GM12878 (cell line): ENCODE data around the gene PGAM1. TPM values are rescaled to one million over a fixed set of nuclear protein-coding genes. Genes with fewer than 3 reads are reported as not detected.

Source experiments
- ATAC-seq: fragments of 200-7000 bp; cut with Tn5 transposase; 3 replicates; pipeline ENCODE4 v1.9.1; 2020; ENCODE audit warnings: mild to moderate bottlenecking, moderate library complexity
- BruUV-seq: library from RNA; stranded (reverse); fragments of 400-500 nt; replicated peaks from 2 replicates; lab custom pipeline; 2021; lab: Mats Ljungman, UMichigan
- CTCF ChIA-PET: fragments of 300-600 bp; sonication (Branson Sonifier 250); formaldehyde crosslinking; extraction: SDS; loops from one replicate; lab custom pipeline; 2021; ENCODE audit warnings: inconsistent platforms; lab: Yijun Ruan, JAX
- POLR2A ChIA-PET: fragments of 350-600 bp; formaldehyde crosslinking; extraction: SDS; loops from one replicate; lab custom pipeline; 2021; ENCODE audit warnings: inconsistent platforms; lab: Charles Lee
- RAD21 ChIA-PET: fragments of 300-600 bp; sonication (Branson Sonifier 250); formaldehyde crosslinking; loops from one replicate; lab custom pipeline; 2023; ENCODE audit warnings: antibody characterized with exemption; ENCODE audit not compliant: unreplicated experiment; lab: Charles Lee
- SMC1A ChIA-PET: fragments of 300-600 bp; sonication (Branson Sonifier 250); formaldehyde crosslinking; loops from one replicate; lab custom pipeline; 2023; ENCODE audit not compliant: unreplicated experiment, uncharacterized antibody; lab: Charles Lee
- DNase-seq: peaks from one replicate; pipeline ENCODE4 v3.0.0-alpha.2; 2011; ENCODE audit warnings: low read depth, low spot score
- FAIRE-seq: peaks from 3 replicates; lab custom pipeline; 2011; peaks lifted over from hg19 to GRCh38; lab: Jason Lieb, UNC
- H2AFZ ChIP-seq: 2 replicates; pipeline ENCODE4 v1.6.0; 2011; ENCODE audit warnings: low read depth, low read length, control low read depth; ENCODE audit not compliant: control insufficient read depth
- H3K27ac ChIP-seq: 2 replicates; pipeline ENCODE4 v1.5.1; 2011; ENCODE audit warnings: control low read depth; ENCODE audit not compliant: control insufficient read depth, insufficient read depth
- H3K27me3 ChIP-seq, 2 experiments: replicated peaks in 1 of 2; 2 replicates each; pipeline versions ENCODE4 v1.6.0 to v1.6.1; 2011; ENCODE audit warnings: low read length in 1 of 2; ENCODE audit not compliant: control insufficient read depth in 2 of 2, insufficient read depth in 2 of 2
- H3K36me3 ChIP-seq, 2 experiments: 2 replicates each; pipeline ENCODE4 v1.5.1; 2011; ENCODE audit warnings: low read length in 1 of 2; ENCODE audit not compliant: control insufficient read depth in 2 of 2, insufficient read depth in 2 of 2
- H3K4me1 ChIP-seq: 2 replicates; pipeline ENCODE4 v1.6.1; 2011; ENCODE audit warnings: mild to moderate bottlenecking, low read length, moderate library complexity, mixed read lengths; ENCODE audit not compliant: control insufficient read depth, insufficient read depth
- H3K4me2 ChIP-seq: 2 replicates; pipeline ENCODE4 v1.6.0; 2011; ENCODE audit warnings: control low read depth; ENCODE audit not compliant: control insufficient read depth, insufficient read depth
- H3K4me3 ChIP-seq: fragments of 200-600 bp; sonication (generic); 2 replicates; pipeline ENCODE4 v1.5.1; 2016
- H3K79me2 ChIP-seq: 2 replicates; pipeline ENCODE4 v1.6.0; 2011; ENCODE audit warnings: low read length; ENCODE audit not compliant: control insufficient read depth, insufficient read depth
- H3K9ac ChIP-seq: 2 replicates; pipeline ENCODE4 v1.8.0; 2011; ENCODE audit warnings: low read length, control low read depth, mixed read lengths; ENCODE audit not compliant: control insufficient read depth, insufficient read depth
- H3K9me3 ChIP-seq: replicated peaks from 3 replicates; pipeline ENCODE4 v1.5.1; 2011; ENCODE audit warnings: mild to moderate bottlenecking, low read length; ENCODE audit not compliant: control insufficient read depth, insufficient read depth
- H4K20me1 ChIP-seq: 2 replicates; pipeline ENCODE4 v1.6.0; 2011; ENCODE audit not compliant: control insufficient read depth, insufficient read depth
- HCFC1 ChIP-seq: fragments of 150-350 bp; IDR thresholded peaks from 2 replicates; pipeline ENCODE4 v1.6.1; 2014; ENCODE audit warnings: low read length
- SIN3A ChIP-seq: IDR thresholded peaks from 2 replicates; pipeline ENCODE4 v1.6.1; 2012; ENCODE audit warnings: low read depth, low read length, improper control_type of control experiment
- SUZ12 ChIP-seq: fragments of 200-600 bp; sonication (generic); IDR thresholded peaks from one replicate; pipeline ENCODE4 v1.6.1; 2018; ENCODE audit warnings: antibody characterized with exemption, mild to moderate bottlenecking; ENCODE audit not compliant: unreplicated experiment
- WGBS: methylation state at CpG from one replicate; pipeline ENCODE4 v1.1.6; 2016; ENCODE audit warnings: low lambda C conversion rate; ENCODE audit not compliant: insufficient replicate concordance, insufficient coverage; ENCODE audit errors: missing lambda C conversion rate; 5-methylcytosine and 5-hydroxymethylcytosine counted together
- in situ Hi-C: fragments of 300-500 bp; cut with MboI; formaldehyde crosslinking; loops from 9 replicates; pipeline ENCODE4 v1.14.3; 2018; ENCODE audit warnings: mixed read lengths
- intact Hi-C: fragments of 100-400 bp; cut with micrococcal nuclease; formaldehyde crosslinking; loops from one replicate; pipeline ENCODE4 v1.14.2; 2022; ENCODE audit not compliant: unreplicated experiment
- polyA plus RNA-seq, 11 experiments: library from polyadenylated mRNA; depleted of rRNA in 4 of 11; unstranded in 6 of 11; stranded (reverse) in 5 of 11; fragments of >200 nt; fragmentation: Nextera tagmentation in 4 of 11; fragmentation: Illumina TruSeq in 1 of 11; extraction: Ambion mirVana in 4 of 11; extraction: Trizol in 1 of 11; gene quantifications; 1 replicate in 1 of 11; 2 replicates in 10 of 11; pipeline versions ENCODE4 v1.2.1 to v1.2.3, GENCODE V29; 2011 to 2016; ENCODE audit warnings: inconsistent platforms in 2 of 11, missing spikeins in 2 of 11, low read depth in 1 of 11
- total RNA-seq, 4 experiments: library from RNA; depleted of rRNA in 3 of 4; stranded (reverse); fragments of >200 nt in 3 of 4; fragmentation: Illumina TruSeq in 1 of 4; extraction: Trizol in 1 of 4; gene quantifications; 2 replicates each; pipeline versions ENCODE4 v1.2.1 to v1.2.3, GENCODE V29; 2013 to 2021
- TF ChIP-seq, protein P1 (sequence below): fragments of 450-650 bp; IDR thresholded peaks from 2 replicates; pipeline ENCODE4 v1.6.1; 2017; ENCODE audit warnings: mild to moderate bottlenecking
- TF ChIP-seq, protein P2 (sequence below): IDR thresholded peaks from 2 replicates; pipeline ENCODE4 v1.6.1; 2011; ENCODE audit warnings: low read depth, mild to moderate bottlenecking, low read length, moderate library complexity, borderline replicate concordance; ENCODE audit errors: extremely low read depth
- TF ChIP-seq, protein P3 (sequence below): IDR thresholded peaks from 2 replicates; pipeline ENCODE4 v1.6.1; 2012; ENCODE audit warnings: low read depth, low read length, improper control_type of control experiment
- TF ChIP-seq, protein P4 (sequence below): fragments of 450-650 bp; IDR thresholded peaks from 2 replicates; pipeline ENCODE4 v1.6.1; 2016; ENCODE audit warnings: mild to moderate bottlenecking, moderate library complexity, borderline replicate concordance
- TF ChIP-seq, protein P5 (sequence below): fragments of 450-650 bp; IDR thresholded peaks from 2 replicates; pipeline ENCODE4 v1.6.1; 2014; ENCODE audit warnings: mild to moderate bottlenecking

The PGAM1 gene
- total and polyA plus RNA-seq, 10 of the 15 experiments (the other 5 are each of a cell fraction or from before 2014, with no cell fraction given) = 115 to 1,362 (median 744) TPM

DNA sequence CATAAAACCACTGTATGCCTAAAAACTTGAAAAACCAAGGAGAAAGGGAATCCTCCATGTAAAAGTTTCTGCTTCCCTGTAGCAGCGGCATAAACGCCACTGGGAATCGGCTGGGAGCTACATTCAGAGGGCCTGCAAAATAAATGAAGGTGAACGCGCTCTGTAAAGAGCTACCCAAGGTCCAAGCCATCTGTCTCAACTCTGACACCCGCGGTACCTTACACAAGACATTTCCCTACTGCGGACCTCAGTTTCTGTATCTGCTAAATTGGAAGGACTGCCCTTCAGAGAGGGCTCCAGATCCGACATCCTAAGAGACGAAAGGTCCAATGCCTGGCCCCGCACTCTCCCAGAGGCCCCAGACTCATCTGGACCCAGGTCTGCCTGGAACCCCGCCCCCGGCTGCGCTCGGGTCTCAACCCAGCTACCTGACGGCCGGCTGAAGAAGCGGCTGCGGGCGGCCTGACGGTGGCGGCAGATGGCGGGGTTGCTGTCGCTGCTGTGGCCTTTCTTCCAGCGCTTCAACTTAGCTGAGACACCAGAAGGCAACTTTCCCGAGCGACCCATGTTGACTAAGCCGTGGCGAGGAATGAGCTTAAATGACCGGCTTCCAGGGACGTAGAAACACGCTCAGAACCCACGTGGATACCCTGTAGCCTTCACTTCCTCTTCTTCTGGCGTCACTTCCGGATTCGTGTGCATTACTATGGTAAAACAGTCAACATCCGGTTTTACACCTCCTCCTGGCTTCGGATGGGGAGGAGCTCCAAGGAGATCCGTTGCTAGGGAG lies 25.1 kb upstream of the PGAM1 start, which contains the start of gene RRP12:
Gene RRP12, minus strand, starts transcription at position 676 of the 790 bp plus-strand sequence. Its CDS starts 109 bp downstream, at position 567.
- H3K9ac ChIP-seq = peak within 1 kb of the TSS; percentile 57
- no peaks in the 10 kb centered on the region for H3K4me1 ChIP-seq
- no peaks in the 10 kb centered on the region; a peak in 2 of 4 replicates for H3K36me3 ChIP-seq
- ATAC-seq (peak; percentile 96), DNase-seq (peak; percentile 93), FAIRE-seq (peak; percentile 100)
- ChIA-PET CTCF (interaction anchor here (0.6 to 2.3 kb wide), 10 partner anchors 9 to 328 kb away, joined by 3 to 7 read pairs (median 5); no protein-coding TSS in a partner anchor), RAD21 (interaction anchor here (0.7 to 3.0 kb wide), 3 partner anchors 45 to 216 kb away, joined by 3 to 10 read pairs (median 3); no protein-coding TSS in a partner anchor), POLR2A (interaction anchor here (0.5 to 1.6 kb wide), 4 partner anchors 11 to 1283 kb away, joined by 3 to 9 read pairs (median 5); no protein-coding TSS in a partner anchor), SMC1A (interaction anchor here (0.7 to 2.0 kb wide), 7 partner anchors 10 to 285 kb away, joined by 3 to 5 read pairs (median 3); no protein-coding TSS in a partner anchor)
- intact Hi-C loops = no loop called here
- in situ Hi-C loops = no loop called here
- TSS peak; percentile 96 for BruUV-seq
- H2AFZ ChIP-seq = peak within 1 kb of the TSS; percentile 95
- WGBS = under 1% methylated on average over 39 of the region's 39 CpGs
- no peaks in the 10 kb centered on the region for H3K9me3 ChIP-seq
- H3K4me3 ChIP-seq = peak within 1 kb of the TSS; percentile 72
- no peaks in the 10 kb centered on the region for H4K20me1 ChIP-seq
- H3K4me2 ChIP-seq = peak within 1 kb of the TSS; percentile 68
- peak within 1 kb of the TSS; percentile 34; the same call in 1 of the 2 replicates for H3K27ac ChIP-seq
- H3K27me3 ChIP-seq = no peaks in the 10 kb centered on the region
- H3K79me2 ChIP-seq = peaks cover 10% of the 10 kb centered on the region
- TF ChIP-seq, protein P1, sequence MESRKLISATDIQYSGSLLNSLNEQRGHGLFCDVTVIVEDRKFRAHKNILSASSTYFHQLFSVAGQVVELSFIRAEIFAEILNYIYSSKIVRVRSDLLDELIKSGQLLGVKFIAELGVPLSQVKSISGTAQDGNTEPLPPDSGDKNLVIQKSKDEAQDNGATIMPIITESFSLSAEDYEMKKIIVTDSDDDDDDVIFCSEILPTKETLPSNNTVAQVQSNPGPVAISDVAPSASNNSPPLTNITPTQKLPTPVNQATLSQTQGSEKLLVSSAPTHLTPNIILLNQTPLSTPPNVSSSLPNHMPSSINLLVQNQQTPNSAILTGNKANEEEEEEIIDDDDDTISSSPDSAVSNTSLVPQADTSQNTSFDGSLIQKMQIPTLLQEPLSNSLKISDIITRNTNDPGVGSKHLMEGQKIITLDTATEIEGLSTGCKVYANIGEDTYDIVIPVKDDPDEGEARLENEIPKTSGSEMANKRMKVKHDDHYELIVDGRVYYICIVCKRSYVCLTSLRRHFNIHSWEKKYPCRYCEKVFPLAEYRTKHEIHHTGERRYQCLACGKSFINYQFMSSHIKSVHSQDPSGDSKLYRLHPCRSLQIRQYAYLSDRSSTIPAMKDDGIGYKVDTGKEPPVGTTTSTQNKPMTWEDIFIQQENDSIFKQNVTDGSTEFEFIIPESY = no peak
- TF ChIP-seq HCFC1 (peak; percentile 39; the same call in 1 of the 2 replicates), SIN3A (peak; percentile 98), SUZ12 (no peak)
- TF ChIP-seq, protein P2, sequence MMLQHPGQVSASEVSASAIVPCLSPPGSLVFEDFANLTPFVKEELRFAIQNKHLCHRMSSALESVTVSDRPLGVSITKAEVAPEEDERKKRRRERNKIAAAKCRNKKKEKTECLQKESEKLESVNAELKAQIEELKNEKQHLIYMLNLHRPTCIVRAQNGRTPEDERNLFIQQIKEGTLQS = 0 out of 2 replicates have a peak, but pooled peaks have one; percentile 10
- TF ChIP-seq, protein P3, sequence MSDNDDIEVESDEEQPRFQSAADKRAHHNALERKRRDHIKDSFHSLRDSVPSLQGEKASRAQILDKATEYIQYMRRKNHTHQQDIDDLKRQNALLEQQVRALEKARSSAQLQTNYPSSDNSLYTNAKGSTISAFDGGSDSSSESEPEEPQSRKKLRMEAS = peak; percentile 100
- TF ChIP-seq, protein P4, sequence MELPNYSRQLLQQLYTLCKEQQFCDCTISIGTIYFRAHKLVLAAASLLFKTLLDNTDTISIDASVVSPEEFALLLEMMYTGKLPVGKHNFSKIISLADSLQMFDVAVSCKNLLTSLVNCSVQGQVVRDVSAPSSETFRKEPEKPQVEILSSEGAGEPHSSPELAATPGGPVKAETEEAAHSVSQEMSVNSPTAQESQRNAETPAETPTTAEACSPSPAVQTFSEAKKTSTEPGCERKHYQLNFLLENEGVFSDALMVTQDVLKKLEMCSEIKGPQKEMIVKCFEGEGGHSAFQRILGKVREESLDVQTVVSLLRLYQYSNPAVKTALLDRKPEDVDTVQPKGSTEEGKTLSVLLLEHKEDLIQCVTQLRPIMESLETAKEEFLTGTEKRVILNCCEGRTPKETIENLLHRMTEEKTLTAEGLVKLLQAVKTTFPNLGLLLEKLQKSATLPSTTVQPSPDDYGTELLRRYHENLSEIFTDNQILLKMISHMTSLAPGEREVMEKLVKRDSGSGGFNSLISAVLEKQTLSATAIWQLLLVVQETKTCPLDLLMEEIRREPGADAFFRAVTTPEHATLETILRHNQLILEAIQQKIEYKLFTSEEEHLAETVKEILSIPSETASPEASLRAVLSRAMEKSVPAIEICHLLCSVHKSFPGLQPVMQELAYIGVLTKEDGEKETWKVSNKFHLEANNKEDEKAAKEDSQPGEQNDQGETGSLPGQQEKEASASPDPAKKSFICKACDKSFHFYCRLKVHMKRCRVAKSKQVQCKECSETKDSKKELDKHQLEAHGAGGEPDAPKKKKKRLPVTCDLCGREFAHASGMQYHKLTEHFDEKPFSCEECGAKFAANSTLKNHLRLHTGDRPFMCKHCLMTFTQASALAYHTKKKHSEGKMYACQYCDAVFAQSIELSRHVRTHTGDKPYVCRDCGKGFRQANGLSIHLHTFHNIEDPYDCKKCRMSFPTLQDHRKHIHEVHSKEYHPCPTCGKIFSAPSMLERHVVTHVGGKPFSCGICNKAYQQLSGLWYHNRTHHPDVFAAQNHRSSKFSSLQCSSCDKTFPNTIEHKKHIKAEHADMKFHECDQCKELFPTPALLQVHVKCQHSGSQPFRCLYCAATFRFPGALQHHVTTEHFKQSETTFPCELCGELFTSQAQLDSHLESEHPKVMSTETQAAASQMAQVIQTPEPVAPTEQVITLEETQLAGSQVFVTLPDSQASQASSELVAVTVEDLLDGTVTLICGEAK = peak; percentile 95
- TF ChIP-seq, protein P5, sequence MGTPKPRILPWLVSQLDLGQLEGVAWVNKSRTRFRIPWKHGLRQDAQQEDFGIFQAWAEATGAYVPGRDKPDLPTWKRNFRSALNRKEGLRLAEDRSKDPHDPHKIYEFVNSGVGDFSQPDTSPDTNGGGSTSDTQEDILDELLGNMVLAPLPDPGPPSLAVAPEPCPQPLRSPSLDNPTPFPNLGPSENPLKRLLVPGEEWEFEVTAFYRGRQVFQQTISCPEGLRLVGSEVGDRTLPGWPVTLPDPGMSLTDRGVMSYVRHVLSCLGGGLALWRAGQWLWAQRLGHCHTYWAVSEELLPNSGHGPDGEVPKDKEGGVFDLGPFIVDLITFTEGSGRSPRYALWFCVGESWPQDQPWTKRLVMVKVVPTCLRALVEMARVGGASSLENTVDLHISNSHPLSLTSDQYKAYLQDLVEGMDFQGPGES = no peak
